Measurements from ENCODE around the gene SLC7A6. TPM values are rescaled to one million over a fixed set of nuclear protein-coding genes. Genes with fewer than 3 reads are reported as not detected.

Gene SLC7A6
- total RNA-seq, 1 experiment from 2014 or later = 28.5 TPM

DNA sequence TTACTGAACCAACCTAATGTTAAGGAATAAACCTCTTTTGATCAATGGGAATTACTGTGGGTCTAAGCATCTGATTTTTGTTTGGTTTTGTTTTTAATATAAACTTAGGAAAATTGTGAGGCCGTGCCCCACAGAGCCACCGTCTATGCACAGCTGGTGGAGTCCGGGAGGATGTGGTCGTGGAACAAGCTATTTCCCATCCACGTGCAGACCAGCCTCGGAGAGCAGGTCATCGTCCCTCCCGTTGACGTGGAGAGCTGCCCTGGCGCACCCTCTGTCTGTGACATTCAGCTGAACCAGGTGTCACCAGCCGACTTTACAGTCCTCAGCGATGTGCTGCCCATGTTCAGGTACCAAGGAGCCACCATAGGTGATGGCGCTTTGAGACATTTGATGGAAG lies 74.9 kb downstream of the SLC7A6 start:
- Histone ChIP-seq H3K36me3 (ENCODE audit: control insufficient read depth in 1 of 2, insufficient read depth in 2 of 2, low read length in 2 of 2) (peaks cover 21 to 27% of the 10 kb centered on the region in 2 experiments; a peak in 3 of 4 replicates), H3K27ac (ENCODE audit: low read depth, low read length) (no peak overlapping the region), H3K9me3 (ENCODE audit: control insufficient read depth in 1 of 2, insufficient read depth in 1 of 2, low read depth in 1 of 2, low read length in 2 of 2) (no peaks in the 10 kb centered on the region), H3K4me1 (ENCODE audit: control insufficient read depth in 1 of 2, insufficient read depth in 2 of 2, low read length in 2 of 2) (no peaks in the 10 kb centered on the region), H3K4me2 (ENCODE audit: low read length) (no peak overlapping the region), H3K9ac (ENCODE audit: low read length) (no peak overlapping the region), H3K27me3 (ENCODE audit: insufficient read depth, low read length) (no peaks in the 10 kb centered on the region), H2AFZ (ENCODE audit: low read depth, low read length, poor library complexity, severe bottlenecking) (no peak overlapping the region), H3K79me2 (ENCODE audit: insufficient read depth, low read length) (no peaks in the 10 kb centered on the region), H4K20me1 (ENCODE audit: insufficient read depth) (no peaks in the 10 kb centered on the region), H3K4me3 (replicated peaks in 1 of 2; ENCODE audit: low read depth in 1 of 2, low read length in 2 of 2) (no peak overlapping the region), H3K9me2 (ENCODE audit: insufficient read depth) (no peaks in the 10 kb centered on the region)
- no peak for ATAC-seq
- ChIA-PET POLR2A (no interaction called here), CTCF (no interaction called here), RAD21 (ENCODE audit: low non-redundant PET in 1 of 2, low total read pairs in 2 of 2, uncharacterized antibody in 2 of 2, unreplicated experiment in 2 of 2) (no interaction called here)
- no TSS peak for BruUV-seq (replicated peaks)
- TF ChIP-seq FOSL1 (IDR thresholded peaks at IDR 0.05; ENCODE audit: low read depth) = no peak
- DNase-seq (ENCODE audit: low read depth, low spot score) = no peak
- intact Hi-C loops (cut with micrococcal nuclease) = no loop called here

DNA sequence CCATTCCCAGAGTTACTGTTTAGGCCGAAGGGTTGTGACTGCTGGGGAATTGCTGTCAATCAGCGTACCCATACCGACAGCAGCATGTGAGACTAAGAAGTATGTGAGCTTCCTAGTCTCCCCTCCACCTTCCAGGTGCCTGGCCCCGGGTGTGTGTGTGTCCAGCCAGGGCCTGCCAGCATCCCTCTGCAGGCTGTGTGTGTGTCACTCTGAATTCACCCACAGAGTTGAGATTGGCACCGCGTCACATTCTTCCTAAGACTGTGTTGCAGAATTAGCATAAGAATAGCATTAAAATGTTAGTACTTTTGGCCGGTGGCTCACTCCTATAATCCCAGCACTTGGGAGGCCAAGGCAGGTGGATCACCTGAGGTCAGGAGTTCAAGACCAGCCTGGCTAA lies 78.3 kb downstream of the SLC7A6 start:
- BruUV-seq (replicated peaks) = no TSS peak
- CTCF ChIA-PET = no interaction called here
- no peaks in the 10 kb centered on the region for H3K9me3 ChIP-seq (ENCODE audit: control insufficient read depth in 1 of 2, insufficient read depth in 1 of 2, low read depth in 1 of 2, low read length in 2 of 2)
- peaks cover 30 to 31% of the 10 kb centered on the region in 2 experiments; a peak in 3 of 4 replicates for H3K36me3 ChIP-seq (ENCODE audit: control insufficient read depth in 1 of 2, insufficient read depth in 2 of 2, low read length in 2 of 2)
- H3K9me2 ChIP-seq (ENCODE audit: insufficient read depth) = no peaks in the 10 kb centered on the region
- ATAC-seq (no peak), DNase-seq (ENCODE audit: low read depth, low spot score) (no peak)
- no peak overlapping the region for H3K4me2 ChIP-seq (ENCODE audit: low read length)
- RAD21 ChIA-PET (ENCODE audit: low non-redundant PET in 1 of 2, low total read pairs in 2 of 2, uncharacterized antibody in 2 of 2, unreplicated experiment in 2 of 2) = no interaction called here
- no peak overlapping the region for H3K9ac ChIP-seq (ENCODE audit: low read length)
- H3K27me3 ChIP-seq (ENCODE audit: insufficient read depth, low read length) = no peaks in the 10 kb centered on the region
- no peak overlapping the region for H3K4me3 ChIP-seq (replicated peaks in 1 of 2; ENCODE audit: low read depth in 1 of 2, low read length in 2 of 2)
- no peaks in the 10 kb centered on the region for H3K4me1 ChIP-seq (ENCODE audit: control insufficient read depth in 1 of 2, insufficient read depth in 2 of 2, low read length in 2 of 2)
- POLR2A ChIA-PET = no interaction called here
- H4K20me1 ChIP-seq (ENCODE audit: insufficient read depth) = no peaks in the 10 kb centered on the region
- no peak overlapping the region for H3K27ac ChIP-seq (ENCODE audit: low read depth, low read length)
- intact Hi-C loops (cut with micrococcal nuclease) = no loop called here
- TF ChIP-seq, protein P1, sequence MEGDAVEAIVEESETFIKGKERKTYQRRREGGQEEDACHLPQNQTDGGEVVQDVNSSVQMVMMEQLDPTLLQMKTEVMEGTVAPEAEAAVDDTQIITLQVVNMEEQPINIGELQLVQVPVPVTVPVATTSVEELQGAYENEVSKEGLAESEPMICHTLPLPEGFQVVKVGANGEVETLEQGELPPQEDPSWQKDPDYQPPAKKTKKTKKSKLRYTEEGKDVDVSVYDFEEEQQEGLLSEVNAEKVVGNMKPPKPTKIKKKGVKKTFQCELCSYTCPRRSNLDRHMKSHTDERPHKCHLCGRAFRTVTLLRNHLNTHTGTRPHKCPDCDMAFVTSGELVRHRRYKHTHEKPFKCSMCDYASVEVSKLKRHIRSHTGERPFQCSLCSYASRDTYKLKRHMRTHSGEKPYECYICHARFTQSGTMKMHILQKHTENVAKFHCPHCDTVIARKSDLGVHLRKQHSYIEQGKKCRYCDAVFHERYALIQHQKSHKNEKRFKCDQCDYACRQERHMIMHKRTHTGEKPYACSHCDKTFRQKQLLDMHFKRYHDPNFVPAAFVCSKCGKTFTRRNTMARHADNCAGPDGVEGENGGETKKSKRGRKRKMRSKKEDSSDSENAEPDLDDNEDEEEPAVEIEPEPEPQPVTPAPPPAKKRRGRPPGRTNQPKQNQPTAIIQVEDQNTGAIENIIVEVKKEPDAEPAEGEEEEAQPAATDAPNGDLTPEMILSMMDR (IDR thresholded peaks at IDR 0.05 in 2 of 3, conservative IDR thresholded peaks at IDR 0.05 in 1 of 3; ENCODE audit: borderline replicate concordance in 1 of 3, insufficient read depth in 1 of 3, low read depth in 2 of 3, low read length in 2 of 3) = no peak
- no peak for TF ChIP-seq ZFX (IDR thresholded peaks at IDR 0.05)
- TF ChIP-seq SP1 (IDR thresholded peaks at IDR 0.05; ENCODE audit: low read depth) = no peak
- TF ChIP-seq, protein P2, sequence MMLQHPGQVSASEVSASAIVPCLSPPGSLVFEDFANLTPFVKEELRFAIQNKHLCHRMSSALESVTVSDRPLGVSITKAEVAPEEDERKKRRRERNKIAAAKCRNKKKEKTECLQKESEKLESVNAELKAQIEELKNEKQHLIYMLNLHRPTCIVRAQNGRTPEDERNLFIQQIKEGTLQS (IDR thresholded peaks at IDR 0.05) = no peak
- TF ChIP-seq SRF (IDR thresholded peaks at IDR 0.05; ENCODE audit: low read depth) = no peak
- TF ChIP-seq JUND (IDR thresholded peaks at IDR 0.05) = no peak
- no peak for TF ChIP-seq POLR2A (IDR thresholded peaks at IDR 0.05; ENCODE audit: borderline replicate concordance, extremely low read depth, insufficient read depth, insufficient read length)
- no peak for TF ChIP-seq POLR2AphosphoS5 (IDR thresholded peaks at IDR 0.05; ENCODE audit: low read depth, low read length)
- TF ChIP-seq EZH2phosphoT487 (IDR thresholded peaks at IDR 0.05; ENCODE audit: borderline replicate concordance) = no peak
- H2AFZ ChIP-seq (ENCODE audit: low read depth, low read length, poor library complexity, severe bottlenecking) = no peak overlapping the region
- H3K79me2 ChIP-seq (ENCODE audit: insufficient read depth, low read length) = no peaks in the 10 kb centered on the region

Measured in HCT116 (cell line).